Ishikawa (cell line): Measurements from ENCODE around the gene MAMDC2.

ENCODE experiments used
- CEBPB ChIP-seq: IDR thresholded peaks from 2 replicates; pipeline ENCODE4 v1.6.1; 2012
- CREB1 ChIP-seq: IDR thresholded peaks from 2 replicates; pipeline ENCODE4 v1.6.1; 2012; ENCODE audit warnings: low read depth
- EGR1 ChIP-seq: IDR thresholded peaks from 2 replicates; pipeline ENCODE4 v1.6.1; 2012
- EP300 ChIP-seq: IDR thresholded peaks from 2 replicates; pipeline ENCODE4 v1.6.1; 2012; ENCODE audit warnings: borderline replicate concordance
- FOXM1 ChIP-seq: IDR thresholded peaks from 2 replicates; pipeline ENCODE4 v1.6.1; 2012; ENCODE audit warnings: low read depth, borderline replicate concordance
- NFIC ChIP-seq: IDR thresholded peaks from 2 replicates; pipeline ENCODE4 v1.6.1; 2012
- RAD21 ChIP-seq: IDR thresholded peaks from 2 replicates; pipeline ENCODE4 v1.6.1; 2012; ENCODE audit warnings: low read depth
- TAF1 ChIP-seq: IDR thresholded peaks from 2 replicates; pipeline ENCODE4 v1.6.1; 2012; ENCODE audit warnings: low read depth, mild to moderate bottlenecking
- TCF12 ChIP-seq: IDR thresholded peaks from 2 replicates; pipeline ENCODE4 v1.6.1; 2012; ENCODE audit warnings: low read depth
- TEAD4 ChIP-seq: IDR thresholded peaks from 2 replicates; pipeline ENCODE4 v1.6.1; 2012
- YY1 ChIP-seq: IDR thresholded peaks from 2 replicates; pipeline ENCODE4 v1.6.1; 2012; ENCODE audit warnings: low read depth
- ZBTB7A ChIP-seq: IDR thresholded peaks from 2 replicates; pipeline ENCODE4 v1.6.1; 2012; ENCODE audit warnings: low read depth
- TF ChIP-seq, protein P1 (sequence below): IDR thresholded peaks from 2 replicates; pipeline ENCODE4 v1.6.1; 2012; ENCODE audit warnings: low read depth, mild to moderate bottlenecking
- TF ChIP-seq, protein P2 (sequence below): IDR thresholded peaks from 2 replicates; pipeline ENCODE4 v1.6.1; 2012
- TF ChIP-seq, protein P3 (sequence below): IDR thresholded peaks from 2 replicates; pipeline ENCODE4 v1.6.1; 2012

The MAMDC2 gene

DNA sequence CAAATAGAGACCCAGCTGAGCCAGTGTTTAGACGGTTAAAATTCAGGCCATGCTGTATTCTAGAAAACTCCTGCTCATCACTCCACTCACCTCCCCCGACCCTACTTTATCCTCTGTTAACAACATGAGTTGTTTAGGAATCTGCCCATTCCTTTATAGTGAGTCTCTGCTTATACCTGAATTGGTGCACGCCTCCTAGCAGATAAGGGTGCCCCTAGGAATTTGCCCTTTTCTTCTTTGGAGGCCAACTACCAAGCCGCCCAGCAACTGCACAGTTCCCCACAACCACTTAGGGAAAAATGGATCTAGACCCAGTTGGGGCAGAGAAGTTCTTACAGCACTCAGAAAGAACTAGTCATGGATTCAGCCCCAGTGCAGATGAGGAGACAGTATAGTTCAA is 102.3 kb downstream of the MAMDC2 start:
- TF ChIP-seq ZBTB7A (no peak), CREB1 (no peak), TAF1 (no peak), YY1 (no peak), FOXM1 (no peak), TCF12 (no peak), TEAD4 (no peak), EP300 (no peak), CEBPB (no peak), NFIC (no peak), RAD21 (no peak), EGR1 (no peak)
- TF ChIP-seq, protein P1, sequence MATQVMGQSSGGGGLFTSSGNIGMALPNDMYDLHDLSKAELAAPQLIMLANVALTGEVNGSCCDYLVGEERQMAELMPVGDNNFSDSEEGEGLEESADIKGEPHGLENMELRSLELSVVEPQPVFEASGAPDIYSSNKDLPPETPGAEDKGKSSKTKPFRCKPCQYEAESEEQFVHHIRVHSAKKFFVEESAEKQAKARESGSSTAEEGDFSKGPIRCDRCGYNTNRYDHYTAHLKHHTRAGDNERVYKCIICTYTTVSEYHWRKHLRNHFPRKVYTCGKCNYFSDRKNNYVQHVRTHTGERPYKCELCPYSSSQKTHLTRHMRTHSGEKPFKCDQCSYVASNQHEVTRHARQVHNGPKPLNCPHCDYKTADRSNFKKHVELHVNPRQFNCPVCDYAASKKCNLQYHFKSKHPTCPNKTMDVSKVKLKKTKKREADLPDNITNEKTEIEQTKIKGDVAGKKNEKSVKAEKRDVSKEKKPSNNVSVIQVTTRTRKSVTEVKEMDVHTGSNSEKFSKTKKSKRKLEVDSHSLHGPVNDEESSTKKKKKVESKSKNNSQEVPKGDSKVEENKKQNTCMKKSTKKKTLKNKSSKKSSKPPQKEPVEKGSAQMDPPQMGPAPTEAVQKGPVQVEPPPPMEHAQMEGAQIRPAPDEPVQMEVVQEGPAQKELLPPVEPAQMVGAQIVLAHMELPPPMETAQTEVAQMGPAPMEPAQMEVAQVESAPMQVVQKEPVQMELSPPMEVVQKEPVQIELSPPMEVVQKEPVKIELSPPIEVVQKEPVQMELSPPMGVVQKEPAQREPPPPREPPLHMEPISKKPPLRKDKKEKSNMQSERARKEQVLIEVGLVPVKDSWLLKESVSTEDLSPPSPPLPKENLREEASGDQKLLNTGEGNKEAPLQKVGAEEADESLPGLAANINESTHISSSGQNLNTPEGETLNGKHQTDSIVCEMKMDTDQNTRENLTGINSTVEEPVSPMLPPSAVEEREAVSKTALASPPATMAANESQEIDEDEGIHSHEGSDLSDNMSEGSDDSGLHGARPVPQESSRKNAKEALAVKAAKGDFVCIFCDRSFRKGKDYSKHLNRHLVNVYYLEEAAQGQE, result no peak
- TF ChIP-seq, protein P2, sequence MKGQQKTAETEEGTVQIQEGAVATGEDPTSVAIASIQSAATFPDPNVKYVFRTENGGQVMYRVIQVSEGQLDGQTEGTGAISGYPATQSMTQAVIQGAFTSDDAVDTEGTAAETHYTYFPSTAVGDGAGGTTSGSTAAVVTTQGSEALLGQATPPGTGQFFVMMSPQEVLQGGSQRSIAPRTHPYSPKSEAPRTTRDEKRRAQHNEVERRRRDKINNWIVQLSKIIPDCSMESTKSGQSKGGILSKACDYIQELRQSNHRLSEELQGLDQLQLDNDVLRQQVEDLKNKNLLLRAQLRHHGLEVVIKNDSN, result no peak
- TF ChIP-seq, protein P3, sequence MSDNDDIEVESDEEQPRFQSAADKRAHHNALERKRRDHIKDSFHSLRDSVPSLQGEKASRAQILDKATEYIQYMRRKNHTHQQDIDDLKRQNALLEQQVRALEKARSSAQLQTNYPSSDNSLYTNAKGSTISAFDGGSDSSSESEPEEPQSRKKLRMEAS, result no peak

DNA sequence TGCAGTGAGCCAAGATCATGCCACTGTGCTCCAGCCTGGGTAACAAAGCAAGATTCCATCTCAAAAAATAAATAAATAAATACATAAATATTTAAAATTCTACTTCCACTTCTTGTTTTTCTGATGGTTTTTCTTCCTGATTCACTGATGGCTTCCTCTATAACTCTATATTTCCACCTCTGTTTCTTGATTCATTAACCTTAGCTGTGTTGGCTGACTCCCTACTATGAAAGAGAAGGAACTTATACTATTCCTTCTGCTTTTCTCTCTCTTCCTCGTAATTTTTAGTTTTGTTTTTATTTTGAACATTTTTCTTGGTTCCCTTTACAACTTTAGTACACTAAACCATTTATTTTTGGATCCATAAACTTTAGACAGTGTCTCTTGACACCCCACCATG is 103.5 kb downstream of the MAMDC2 start:
- no peak for TF ChIP-seq TAF1

DNA sequence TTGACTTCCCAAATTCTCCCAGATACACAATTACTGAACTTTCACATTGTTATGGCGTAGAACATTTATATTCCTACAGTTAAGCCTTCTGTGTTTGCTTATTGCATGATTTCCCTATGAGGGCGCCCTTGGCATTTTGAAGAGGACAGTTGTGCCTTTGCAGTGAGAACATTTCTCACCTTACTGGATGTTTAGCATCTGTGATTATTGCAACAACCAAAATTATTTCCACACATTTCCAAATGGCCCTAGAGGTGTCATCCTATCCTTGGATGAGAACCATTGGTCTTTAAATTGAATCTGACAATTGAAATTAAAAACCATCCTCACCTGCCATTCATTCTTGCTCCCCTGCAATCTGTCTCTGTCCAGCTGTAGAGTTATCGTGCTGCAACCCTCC is 104.0 kb downstream of the MAMDC2 start:
- TF ChIP-seq TAF1, result no peak
- 0 out of 2 replicates have a peak, but pooled peaks have one; percentile 11 for TF ChIP-seq RAD21
- no peak for TF ChIP-seq TEAD4

DNA sequence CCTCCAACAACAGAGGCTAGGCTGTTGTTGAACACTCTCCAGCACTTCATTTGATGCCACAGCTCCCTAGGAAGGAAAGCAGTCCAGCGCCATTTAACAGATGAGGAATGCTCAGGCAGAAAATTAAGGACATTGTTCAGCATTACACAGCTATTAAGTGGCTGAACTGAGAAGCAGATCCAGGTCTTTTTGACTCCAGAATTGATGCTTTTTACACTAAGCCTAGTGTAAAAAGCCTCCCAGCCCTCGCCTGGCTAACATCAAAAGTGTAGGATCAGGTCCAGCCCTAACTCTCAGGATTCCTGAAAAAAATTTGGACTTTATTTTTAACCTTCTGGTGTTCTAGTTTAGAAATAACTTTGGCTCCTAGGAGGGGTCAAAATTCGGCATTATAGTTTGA is 108.7 kb downstream of the MAMDC2 start:
- no peak for TF ChIP-seq TAF1
- TF ChIP-seq, protein P3, result no peak
- TF ChIP-seq, protein P1, result no peak
- TF ChIP-seq EGR1, result no peak
- no peak for TF ChIP-seq NFIC
- no peak for TF ChIP-seq CEBPB
- TF ChIP-seq YY1, result no peak
- TF ChIP-seq RAD21, result no peak
- no peak for TF ChIP-seq TCF12
- no peak for TF ChIP-seq CREB1
- no peak for TF ChIP-seq TEAD4
- no peak for TF ChIP-seq ZBTB7A
- no peak for TF ChIP-seq EP300
- no peak for TF ChIP-seq FOXM1
- TF ChIP-seq, protein P2, result no peak

DNA sequence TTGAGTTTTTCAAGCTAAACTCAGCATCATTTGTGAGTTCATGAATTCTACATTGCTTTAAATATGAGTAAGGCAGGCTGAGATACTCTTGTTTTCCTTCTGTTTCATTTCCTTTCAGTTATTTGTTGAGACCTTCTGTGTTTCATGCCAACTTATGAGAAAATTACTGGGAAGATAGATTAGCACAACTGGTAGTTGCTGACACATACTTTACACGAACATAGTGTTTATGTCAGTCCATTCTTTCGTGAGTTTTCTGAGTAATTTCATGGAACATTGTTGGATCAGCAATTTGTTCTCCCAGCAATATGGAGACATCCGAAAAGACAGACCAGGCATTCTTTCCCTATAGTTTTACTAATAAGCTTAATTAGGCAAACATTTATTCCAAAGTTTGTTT is 113.1 kb downstream of the MAMDC2 start:
- TF ChIP-seq, protein P1, result no peak
- TF ChIP-seq CREB1 (no peak), TEAD4 (no peak), TAF1 (no peak), YY1 (no peak), CEBPB (no peak), NFIC (no peak), ZBTB7A (no peak), EP300 (no peak), TCF12 (no peak), RAD21 (no peak), FOXM1 (no peak)
- TF ChIP-seq, protein P3, result no peak
- TF ChIP-seq, protein P2, result no peak
